AG10803 (cell line): ENCODE results near the gene NOL7.

ENCODE experiments used
- DNase-seq: peaks from one replicate; pipeline ENCODE4 v3.0.0; 2010; ENCODE audit warnings: low read depth
- H3K4me3 ChIP-seq: 2 replicates; pipeline ENCODE4 v1.5.1; 2011; ENCODE audit warnings: mild to moderate bottlenecking, low read length, control low read depth
- TF ChIP-seq, protein P1 (sequence below): conservative IDR thresholded peaks from 2 replicates; pipeline ENCODE4 v1.5.1; 2011; ENCODE audit warnings: mild to moderate bottlenecking, low read length, control low read depth, inconsistent platforms

NOL7 gene

DNA sequence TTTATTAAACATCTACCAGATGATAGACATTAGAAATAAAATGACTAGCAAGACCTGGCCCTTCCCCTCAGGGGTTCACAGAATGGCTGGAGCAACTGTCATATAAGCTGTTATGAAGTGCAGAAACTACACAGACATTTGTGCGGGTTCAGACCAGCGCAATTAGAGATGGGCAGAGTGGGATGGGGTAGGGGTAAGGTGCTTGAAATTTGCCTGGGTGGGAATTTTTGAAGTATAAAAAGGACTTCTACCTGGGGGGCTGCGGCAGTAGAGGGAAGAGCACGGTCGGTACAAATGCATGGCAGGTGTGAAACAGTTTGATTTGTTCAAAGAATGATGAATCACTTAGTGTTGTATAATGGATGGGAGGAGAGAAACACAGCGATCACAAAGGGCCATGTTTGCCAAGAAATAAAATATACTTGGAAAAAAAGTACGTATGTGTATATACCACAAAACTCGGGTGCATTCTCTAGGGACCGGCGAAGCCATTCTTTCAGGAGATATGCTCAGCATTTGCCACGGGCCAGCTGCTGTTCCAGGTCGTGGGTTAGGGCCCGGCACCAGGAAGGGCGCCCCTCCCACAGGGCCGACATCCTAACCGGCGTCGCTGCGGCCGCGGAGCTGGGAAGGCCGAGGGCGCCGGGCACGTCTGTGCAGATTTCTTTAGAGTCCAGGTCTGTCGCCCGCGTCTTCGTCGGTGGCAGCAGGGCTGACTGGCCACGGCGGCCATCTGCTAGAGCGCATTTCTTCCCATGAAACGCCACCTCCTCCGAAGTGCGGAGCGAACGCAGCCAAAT lies 809 bp upstream of the NOL7 start:
- DNase-seq, result peak; percentile 43
- TF ChIP-seq, protein P1, sequence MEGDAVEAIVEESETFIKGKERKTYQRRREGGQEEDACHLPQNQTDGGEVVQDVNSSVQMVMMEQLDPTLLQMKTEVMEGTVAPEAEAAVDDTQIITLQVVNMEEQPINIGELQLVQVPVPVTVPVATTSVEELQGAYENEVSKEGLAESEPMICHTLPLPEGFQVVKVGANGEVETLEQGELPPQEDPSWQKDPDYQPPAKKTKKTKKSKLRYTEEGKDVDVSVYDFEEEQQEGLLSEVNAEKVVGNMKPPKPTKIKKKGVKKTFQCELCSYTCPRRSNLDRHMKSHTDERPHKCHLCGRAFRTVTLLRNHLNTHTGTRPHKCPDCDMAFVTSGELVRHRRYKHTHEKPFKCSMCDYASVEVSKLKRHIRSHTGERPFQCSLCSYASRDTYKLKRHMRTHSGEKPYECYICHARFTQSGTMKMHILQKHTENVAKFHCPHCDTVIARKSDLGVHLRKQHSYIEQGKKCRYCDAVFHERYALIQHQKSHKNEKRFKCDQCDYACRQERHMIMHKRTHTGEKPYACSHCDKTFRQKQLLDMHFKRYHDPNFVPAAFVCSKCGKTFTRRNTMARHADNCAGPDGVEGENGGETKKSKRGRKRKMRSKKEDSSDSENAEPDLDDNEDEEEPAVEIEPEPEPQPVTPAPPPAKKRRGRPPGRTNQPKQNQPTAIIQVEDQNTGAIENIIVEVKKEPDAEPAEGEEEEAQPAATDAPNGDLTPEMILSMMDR, result no peak
- H3K4me3 ChIP-seq, result peak overlapping the region; percentile 98

DNA sequence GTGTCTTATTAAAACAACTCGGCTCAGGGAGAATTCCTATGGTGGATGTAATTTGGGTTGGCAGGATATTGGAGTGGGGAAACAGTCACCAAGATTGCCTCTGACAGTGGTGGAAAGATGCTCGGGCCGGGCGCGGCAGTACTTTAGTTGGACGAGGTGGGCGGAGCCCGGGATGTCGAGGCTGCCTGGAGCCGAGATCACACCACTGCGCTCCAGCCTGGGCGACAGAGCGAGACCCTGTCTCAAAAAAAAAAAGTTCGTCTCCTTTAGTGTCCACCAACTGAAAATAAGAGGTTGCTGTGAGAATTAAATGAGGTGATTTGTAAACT lies 621 bp downstream of the NOL7 start:
- peak; percentile 52 for DNase-seq
- TF ChIP-seq, protein P1, result no peak

DNA sequence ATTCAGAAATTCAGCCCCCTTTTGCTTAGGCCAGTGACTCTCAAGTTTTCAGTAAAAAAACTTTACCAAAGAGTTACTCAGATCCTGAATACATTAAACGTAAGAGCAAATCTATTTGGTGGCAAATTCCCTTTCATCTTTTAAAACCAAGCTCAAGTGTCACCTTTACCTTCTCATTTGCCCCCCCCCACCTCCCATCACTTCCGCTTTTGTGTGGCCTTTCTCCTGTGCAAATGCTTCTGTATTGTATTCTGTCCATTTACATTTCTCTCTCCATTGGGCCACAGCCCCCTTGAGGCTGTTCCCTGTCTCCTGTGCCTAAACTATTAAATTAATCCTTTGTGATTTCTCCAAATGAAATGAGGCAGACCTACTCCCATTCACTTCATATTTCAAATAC lies 1.9 kb downstream of the NOL7 start:
- H3K4me3 ChIP-seq, result no peak overlapping the region
- DNase-seq, result no peak

More for the DNA sequence above, 621 bp downstream of the NOL7 start:
- peak overlapping the region; percentile 98 for H3K4me3 ChIP-seq

DNA sequence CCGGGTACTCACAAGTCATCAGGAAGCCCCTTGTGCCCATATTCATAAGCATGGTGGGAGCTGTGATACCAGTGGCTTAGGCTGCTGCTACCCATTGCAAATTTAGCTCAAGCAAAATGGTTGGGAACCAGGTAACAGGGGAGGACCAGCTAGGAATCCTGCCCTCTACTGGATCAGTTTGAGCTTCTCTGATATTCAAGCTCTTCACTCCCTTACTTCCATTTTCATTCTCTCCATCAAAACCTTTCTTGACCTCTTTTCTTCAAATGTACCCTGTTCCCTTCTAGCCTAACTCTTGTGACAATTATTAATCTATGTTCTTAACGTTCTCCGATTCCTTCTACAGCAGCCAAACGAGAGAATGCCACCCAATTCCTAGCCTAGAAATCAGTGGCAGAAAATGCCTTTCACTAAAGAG lies 9.7 kb downstream of the NOL7 start:
- peak; percentile 38 for DNase-seq
- TF ChIP-seq, protein P1, result peak; percentile 54
- H3K4me3 ChIP-seq, result no peak overlapping the region

More for the DNA sequence above, 1.9 kb downstream of the NOL7 start:
- TF ChIP-seq, protein P1, result no peak

DNA sequence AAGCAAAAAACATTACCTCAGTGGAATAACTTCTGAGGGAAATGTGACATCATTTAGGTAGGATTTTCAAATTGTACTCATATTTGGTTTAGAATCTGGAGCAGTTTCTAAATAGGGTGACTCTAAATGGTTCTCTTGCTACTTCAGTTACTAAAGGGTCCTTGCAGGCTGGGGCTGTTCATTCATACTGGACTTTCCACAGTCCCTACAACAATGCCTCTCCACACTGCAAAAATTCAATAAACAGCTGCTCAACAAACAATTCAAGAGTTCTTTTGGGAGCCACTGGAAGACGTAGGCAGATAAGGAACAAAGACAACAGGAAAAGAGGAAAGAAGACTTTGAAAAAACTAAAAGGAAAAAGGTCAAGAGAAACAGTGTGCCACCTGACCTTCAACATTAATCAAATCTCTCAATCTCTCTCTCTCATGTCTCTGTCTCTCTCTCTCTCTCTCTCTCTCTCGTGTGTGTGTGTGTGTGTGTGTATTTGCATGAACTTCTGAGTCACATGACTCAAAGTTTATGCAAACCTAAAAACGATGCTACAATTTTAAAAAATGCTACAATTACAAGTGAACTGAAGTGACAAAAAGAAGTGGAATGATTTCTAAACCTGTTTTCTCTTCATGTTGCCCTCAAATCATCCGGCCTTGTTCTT lies 14.5 kb downstream of the NOL7 start:
- no peak overlapping the region for H3K4me3 ChIP-seq
- TF ChIP-seq, protein P1, result no peak
- no peak for DNase-seq

DNA sequence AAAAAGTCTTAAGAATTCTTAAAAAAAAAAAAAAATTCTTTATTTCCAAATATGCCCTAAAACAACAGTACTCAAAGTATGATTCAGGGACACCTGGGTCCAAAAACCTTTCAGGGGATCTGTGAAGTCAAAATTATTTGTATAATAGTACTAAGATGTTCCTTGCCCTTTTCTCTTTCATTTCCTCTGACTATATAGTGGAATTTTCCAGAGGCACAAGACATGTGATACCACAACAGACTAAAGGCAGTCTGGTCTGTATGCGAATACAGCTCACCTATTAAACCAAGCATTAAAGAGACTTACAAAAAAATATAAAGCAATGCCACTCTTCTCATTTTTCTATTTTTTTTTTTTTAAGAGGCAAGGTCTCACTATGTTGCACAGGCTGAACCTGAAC lies 15.4 kb downstream of the NOL7 start:
- DNase-seq, result no peak
- TF ChIP-seq, protein P1, result no peak
- H3K4me3 ChIP-seq, result no peak overlapping the region

DNA sequence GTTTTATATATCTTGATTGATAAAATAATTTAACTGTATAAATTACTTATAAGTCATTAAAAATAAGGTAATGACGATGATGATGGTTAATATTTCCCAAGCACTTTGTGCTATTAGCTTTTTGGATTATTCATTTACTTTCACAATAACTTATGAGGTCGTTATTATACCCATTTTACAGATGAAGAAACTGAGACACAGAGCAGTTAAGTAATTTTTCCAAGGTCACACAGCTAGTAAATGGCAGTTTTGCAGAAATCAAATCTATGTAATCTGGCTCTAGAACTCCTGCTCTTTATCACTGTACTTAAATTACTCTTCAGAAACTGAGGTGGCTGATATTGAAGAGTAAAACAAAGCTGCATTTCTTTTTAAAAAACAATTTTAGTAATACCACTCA lies 18.2 kb downstream of the NOL7 start:
- H3K4me3 ChIP-seq, result no peak overlapping the region
- no peak for DNase-seq
- TF ChIP-seq, protein P1, result no peak
